NCI-H2227 (cell line): ENCODE measurements around the gene PGM2L1.
"Not testable (repeated sequence)": the region's sequence is repeated elsewhere in the genome, so short reads cannot be mapped to it uniquely, and the experiment has no call there.

Experiments
- DNase-seq: peaks from one replicate; lab custom pipeline; 2025; ENCODE audit not compliant: unreplicated experiment; lab: John Stamatoyannopoulos, UW

PGM2L1 gene

DNA sequence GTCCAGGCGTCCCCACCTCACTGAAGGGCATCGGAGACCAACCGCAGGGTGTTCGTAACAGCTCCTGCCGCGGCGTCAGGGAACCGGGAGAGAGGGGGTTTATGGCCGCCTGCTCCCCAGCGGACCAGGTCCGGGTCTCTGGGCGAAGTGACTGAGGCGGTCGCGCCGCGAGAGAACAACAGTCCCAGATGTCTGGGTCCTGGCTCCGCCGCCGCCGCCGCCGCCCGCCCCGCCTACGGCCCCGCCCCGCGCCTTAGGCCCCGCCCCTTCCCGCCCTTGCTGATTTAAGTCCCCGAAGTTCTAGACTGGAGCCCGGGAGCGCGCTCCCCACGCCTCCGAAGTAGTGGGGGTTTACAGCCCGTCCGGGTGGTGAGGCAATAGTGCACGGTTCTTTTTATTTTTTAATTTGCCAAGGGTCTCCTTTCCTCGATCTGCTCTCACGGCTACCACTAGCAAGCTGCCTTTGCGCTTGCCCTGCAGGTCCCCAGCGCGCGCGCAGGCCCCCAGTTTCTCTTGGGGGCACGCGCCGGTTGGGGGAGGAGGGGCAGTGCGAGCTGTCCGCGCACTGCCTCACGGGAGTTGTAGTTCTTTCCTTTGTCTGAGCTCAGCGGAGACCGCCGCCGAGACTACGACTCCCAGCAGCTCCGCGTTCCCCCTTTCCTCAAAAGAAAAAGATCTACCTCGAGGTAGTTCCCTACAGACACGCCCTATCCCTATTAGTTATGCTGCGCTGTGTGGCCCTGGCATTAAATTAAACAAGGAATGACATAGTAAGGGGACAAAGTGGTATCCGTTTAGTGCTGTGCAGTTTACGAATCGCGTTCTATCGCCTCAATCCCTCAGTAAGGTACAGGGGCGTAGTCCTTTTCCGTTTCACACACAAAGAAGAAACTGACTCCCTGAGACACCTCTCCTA is at the start of gene PGM2L1:
PGM2L1 (minus strand) TSS at position 190 of the 916 bp plus-strand sequence. CDS start 272 bp downstream, outside the sequence.
- peak; percentile 97 for DNase-seq

DNA sequence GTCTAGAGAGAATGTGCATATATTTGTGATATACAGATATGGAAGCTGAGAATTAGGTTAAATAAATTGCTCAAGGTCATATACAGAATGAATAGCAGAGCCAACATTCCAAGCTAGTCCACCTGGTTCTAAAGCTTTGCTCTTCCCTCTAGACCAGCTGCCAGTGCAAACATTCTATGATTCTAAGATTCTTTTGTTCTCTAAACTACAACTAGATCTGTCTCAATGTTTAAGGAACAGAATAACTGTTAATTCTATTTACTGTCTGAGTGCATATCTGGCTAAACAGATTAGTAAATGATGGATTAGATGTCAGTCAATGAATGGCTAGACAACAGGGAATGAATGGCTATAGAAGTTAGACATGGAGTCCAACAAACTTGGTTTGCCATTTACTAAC is 49.5 kb upstream of the PGM2L1 start:
- DNase-seq, result no peak

DNA sequence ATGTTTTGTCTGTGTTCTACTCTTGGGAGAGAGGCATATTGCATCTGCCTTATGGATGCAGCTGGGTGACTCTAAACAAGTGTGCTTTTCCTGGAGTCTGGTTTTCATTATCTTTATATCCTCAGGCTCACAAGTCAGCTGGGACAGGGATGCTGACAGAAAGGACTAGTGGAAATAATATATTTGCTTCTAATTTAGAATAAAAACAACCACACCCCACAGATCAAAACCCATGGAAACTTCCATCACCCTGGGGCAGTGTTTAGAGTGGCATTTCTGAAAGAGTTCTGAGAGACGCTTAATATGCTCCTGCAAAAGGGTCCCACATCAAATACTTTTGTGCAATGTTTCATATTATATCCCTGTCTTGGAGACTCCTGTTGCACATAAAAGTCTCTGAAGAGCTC is 48.3 kb upstream of the PGM2L1 start:
- DNase-seq, result no peak

DNA sequence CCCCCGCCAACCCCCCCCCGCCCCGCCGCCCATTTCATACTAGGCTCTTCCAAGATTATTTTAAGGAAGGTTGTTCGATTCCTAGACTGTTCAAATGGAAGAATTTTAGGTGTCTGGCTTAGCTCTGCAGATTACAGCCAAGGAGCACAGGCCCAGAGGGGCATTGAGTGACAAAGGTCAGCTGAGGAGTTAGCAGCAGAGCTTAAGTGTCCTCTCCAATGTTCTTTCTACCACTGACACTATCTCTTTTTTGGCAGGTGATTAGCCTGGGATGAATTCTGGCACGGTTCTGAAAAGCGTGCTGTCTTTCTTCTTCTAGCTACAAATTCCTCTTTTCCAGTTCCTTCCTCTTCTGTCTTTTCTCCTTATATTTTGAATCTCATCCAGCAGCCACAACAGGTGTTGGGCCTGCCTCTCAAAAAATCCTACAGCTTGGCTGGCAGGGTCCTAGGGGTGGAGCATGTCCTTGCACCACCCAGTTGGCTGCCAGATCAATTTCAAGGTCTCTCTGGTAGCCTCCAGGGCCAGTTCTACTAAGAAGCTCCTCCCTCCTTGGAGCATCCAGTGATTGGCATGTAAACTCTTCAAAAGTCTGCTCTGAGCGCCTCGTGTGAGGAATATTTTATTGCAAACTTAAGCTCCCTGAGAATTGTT is 46.1 kb upstream of the PGM2L1 start:
- DNase-seq, result no peak

DNA sequence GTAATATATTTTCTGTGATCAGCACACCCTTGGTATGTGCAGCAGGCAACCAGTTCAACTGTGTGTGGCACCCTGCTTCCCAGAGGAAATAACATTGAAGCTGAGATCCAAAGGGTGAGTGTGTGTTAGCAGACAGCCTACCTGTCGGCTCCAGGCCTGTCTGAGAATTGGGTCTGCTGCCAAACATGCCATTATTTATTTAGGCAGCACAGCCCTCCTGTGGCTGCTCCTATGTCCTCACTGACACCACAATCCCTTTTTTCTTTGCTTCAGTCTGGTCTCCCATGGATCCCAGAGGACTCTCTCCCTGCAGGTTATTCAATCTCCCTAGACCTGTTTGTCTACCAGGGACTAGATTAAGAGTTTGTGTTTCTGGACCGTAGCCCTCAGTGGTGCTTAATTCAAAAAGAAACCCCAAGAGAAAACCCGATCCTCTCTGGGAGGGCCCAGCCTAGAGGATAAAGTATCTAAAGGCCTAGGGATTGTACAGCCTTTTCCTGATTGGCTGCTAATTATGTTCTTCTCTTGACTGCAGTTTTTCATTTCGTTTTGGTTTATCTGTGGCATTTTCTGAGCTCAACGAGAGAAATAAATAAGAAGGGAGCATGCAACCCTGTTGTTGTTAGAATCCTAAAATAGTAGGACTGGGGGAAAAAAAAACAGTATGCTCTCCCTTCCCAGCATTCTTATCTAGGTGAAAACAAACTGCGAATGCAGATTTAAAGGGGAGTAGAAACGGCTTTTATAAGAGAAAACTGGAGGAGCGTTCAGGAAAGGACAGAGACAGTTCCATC is 45.0 kb upstream of the PGM2L1 start:
- peak; percentile 12 for DNase-seq

DNA sequence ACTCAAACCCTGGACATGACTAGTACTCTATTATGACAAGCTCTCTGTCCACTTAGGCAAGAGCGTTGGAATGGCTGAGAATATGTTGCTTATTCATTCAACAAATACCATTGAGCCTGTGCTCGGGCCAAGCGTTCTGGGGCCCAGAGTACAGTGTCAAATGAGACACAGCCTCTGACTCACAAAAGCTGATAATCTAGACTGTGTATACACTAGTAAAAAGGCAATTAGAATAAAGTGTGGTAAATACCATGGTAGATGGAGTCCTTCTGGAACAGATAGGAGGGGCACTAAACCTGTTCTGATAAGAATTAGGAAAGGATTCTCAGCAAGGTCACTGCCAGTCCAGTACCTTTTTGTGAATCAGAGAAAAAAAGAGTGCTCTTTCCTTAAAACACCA is 44.4 kb upstream of the PGM2L1 start:
- no peak for DNase-seq

DNA sequence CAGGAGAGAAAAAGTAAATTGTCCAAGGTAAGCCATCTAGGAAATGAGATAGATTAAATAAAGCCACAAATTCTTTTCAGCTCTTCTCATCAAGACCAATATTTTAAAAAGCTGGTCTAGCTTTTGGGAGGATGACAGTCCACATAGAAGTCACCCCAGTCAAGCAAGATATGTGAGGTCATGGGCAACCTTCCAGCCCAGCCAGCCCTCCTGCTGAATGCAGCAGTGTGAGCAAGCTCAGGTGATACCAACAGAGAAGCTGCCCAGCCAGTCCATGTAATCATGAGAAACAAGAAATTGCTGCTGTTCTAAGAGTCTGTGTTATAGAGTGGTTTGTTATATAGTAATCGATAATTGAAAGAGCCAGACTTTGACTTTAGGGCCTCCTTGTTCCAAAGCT is 40.4 kb upstream of the PGM2L1 start:
- no peak for DNase-seq

DNA sequence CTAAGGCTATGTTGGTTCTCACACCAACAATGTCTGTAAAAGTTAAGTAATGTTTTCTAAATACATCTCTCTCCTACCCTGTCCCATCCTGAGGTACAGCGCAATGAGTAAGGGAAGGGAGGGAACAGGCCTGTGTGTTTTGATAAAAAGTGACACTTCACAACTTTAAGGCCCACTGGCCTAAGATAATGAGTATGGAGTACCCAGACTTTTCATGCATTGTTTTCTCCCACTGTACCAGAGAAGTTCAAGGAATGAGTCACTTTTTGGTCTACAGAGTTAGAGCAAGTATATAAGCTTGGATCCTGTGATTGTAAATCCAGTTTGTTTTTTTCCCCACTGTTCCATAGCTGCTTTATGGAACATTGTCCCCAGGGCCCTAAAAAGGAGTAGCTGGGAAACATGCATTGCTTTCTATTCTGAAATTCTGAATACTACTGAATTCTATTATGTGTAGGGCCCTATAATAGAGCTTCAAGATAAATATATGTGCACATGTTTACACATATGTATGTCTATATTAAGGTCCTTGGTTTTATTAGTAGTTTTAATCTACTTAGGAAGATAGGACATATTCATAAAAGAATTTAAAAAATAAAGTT is 39.3 kb upstream of the PGM2L1 start:
- no peak for DNase-seq

DNA sequence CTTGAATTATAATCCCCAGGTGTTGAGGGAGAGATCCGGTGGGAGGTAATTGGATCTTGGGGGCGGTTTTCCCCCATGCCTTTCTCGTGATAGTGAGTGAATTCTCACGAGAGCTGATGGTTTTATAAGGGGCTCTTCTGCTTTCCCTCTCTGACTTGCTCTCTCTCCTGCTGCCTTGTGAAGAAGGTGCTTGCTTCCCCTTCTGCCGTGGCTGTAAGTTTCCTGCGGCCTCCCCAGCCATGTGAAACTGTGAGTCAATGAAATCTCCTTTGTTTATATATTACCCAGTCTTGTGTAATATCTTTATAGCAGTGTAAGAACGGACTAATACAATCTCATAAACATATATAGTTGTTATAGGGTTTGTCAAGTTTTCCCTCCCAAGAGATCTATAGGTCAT is 36.3 kb upstream of the PGM2L1 start:
- DNase-seq, result no peak

DNA sequence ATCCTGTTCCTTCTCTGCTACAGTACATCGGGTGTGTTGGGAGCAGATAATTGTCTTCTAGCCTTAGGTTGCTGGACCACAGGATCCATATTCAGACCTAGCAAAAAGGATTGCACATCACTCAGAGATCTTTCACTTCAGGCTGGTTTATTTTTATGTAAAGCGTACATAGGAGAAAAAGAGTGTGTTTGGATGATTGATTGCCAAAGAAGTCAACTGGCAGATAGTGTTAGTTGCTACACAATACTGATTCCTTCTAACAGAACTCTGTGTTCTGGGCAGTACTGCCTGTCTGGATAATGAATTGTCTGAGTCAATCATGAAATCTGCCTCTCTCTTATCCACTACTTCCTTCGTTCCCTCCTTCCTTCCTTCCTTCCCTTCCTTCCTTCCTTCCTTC is 31.0 kb upstream of the PGM2L1 start:
- DNase-seq, result no peak

DNA sequence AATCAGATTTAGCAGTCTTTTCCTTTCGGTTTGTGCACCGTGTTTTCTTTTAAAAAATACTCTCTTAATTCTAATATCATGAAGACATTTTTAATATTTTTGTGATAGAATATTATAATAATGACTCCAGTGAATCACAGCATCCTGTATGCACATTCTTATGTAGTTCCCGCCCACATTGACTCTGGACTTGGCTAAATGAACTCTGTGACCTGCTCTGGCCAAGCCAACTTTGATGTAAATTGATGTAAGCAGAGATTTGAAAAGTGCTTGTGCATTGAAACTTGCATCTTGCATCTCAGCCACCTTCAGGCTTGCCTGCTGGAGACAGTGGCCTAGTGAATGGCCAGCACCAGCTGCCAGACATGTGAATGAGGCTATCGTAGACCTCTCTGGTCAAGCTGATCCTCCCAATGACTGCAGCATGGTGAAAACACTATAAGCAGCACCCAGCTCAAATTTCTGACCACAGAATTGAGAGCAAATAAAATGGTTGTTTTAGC is 29.2 kb upstream of the PGM2L1 start:
- no peak for DNase-seq

DNA sequence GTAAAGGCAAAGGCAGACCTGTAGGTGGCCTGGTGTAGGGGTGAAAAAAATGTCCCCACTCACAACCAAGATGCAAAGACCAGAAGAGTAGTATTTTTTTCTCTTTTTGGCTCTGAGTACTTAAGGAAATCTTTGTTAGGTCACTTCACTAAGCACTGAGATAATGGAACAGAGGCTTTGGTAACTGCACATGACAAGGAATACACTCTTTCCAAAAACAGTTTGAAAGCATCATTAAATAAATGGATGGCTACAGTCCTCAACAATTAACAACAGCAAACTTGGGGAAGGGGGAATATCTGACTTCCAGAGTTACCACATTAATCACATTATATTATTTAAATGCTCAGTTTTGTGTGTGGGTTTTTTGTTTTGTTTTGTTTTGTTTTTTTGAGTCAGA is 26.9 kb upstream of the PGM2L1 start:
- no peak for DNase-seq

DNA sequence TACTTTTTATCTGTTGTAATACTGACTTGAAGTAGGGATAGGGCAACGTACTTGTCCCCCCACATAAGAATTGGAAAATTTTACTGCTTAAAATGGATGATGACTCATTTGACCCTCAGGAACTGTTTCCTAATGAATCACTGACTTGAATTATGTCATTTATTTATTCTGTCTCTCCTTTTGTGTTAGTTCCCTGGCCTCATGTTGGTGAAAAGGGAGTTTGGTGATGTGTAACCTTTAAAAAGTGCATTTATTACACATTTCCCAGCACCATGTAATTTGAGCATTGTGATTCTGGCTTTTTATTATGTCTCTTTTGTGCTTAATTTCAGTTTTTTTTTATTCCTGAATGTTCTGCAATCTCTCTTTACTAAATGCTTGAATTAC is 20.3 kb upstream of the PGM2L1 start:
- DNase-seq, result no peak

DNA sequence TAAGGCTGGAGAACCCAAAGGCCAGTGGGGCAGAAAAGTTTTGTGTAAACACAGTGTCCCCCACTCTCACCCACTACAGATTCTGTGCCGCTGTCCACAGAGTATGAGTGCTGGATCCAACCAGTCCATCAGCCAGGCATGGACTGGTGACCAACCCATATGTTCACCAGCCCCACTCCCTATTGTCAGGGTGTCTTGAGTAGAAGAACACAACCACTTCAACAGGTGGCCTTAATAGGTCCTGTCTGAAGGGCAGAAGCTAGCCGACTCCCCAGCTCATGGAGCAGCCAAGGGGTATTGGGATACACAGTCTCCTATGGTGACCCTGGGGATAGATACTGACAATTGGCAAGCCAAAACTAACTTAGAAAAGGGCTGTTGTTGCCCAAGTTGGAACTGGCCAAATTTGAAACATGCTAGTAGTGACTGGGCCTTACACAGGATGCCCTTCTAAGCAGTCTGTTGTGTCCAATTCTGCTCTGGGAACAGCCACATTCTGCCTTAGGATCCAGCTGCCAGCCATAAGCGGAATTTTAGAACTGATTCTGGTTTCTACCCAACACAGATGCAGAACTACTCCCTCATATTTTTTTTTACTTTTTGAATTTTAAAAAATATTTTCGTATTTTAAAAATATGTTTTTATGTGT is 19.8 kb upstream of the PGM2L1 start:
- no peak for DNase-seq

DNA sequence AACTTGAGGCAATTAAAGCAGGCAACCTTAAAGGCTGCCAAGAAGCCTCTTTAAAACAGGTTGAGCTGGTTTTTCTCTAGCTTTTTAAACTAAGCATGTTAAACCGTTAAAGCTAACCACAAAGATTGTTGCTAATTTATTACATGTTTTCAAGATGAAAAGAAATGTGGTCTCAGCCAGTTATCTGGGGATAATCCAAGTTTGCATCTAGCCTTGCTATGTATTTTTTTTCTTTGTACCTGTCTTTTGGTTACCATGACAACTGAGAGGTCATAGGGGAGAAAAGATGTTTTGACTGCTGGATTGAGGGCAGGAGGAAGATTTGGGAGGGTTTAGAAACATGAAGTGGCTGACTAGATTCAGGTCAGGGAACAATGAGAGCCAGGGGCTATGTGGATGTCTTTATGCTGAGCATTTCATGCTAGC is 19.2 kb upstream of the PGM2L1 start:
- peak; percentile 23 for DNase-seq

DNA sequence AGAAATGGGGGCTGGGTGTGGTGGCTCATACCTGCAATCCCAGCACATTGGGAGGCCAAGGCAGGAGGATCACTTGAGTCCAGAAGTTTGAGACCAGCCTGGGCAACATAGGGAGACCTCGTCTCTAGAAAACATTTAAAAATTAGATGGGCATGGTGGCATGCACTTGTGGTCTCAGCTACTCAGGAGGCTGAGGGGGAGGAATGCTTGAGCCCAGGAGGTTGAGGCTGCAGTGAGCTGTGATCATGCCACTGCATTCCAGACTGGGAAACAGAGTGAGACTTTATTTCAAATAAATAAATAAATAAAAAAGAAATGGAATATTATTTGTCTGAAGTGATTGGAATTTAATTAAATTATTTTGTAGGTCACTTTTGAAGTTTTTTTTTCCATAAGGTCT is 18.7 kb upstream of the PGM2L1 start:
- not testable (repeated sequence) for DNase-seq

DNA sequence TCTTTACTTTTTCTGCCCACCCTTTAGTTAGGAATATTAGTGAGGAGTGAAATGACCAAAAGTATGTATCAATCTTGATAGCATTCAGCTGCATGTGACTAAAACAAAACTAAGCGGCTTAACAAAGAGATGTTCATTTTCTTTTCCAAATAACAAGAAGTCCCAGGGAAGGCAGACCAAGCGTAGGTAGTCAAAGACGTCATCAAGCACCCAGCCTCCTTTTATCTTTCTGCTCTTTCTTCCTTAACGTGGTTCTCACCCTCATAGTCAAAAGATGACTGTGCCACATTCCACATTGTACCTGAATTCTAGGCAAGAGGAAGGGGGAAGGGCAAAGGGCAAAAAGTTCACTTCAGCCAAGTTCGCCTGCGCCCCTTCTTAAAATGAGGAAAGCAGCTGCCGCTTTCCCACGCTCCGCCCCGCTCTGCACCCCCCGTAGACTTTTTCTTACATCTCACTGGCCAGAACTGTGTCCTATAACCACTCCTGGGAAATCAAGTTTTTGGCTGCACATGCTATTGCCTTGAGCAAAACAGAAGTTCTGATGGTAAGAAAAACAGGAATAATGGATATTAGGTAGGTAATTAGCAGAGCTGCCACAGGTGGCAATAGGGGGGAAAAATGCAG is 14.6 kb upstream of the PGM2L1 start:
- no peak for DNase-seq

DNA sequence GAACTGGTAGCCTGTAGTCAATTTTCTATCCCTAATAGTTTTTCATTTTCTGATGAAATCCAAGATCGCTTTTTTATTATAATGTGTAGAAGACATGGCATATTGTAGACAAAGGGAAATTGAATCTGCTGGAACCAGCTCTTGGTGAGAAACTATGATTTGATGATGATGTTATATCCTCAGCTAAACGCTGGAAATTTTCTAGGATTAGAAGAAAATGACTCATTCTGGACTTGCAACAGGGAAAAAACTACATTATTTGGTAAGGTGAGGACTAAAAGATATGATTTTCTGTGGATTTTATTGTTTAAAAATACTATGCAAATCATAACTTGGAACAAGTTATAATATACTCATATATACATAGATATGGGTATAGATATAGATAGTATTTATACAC is 14.1 kb upstream of the PGM2L1 start:
- DNase-seq, result no peak

DNA sequence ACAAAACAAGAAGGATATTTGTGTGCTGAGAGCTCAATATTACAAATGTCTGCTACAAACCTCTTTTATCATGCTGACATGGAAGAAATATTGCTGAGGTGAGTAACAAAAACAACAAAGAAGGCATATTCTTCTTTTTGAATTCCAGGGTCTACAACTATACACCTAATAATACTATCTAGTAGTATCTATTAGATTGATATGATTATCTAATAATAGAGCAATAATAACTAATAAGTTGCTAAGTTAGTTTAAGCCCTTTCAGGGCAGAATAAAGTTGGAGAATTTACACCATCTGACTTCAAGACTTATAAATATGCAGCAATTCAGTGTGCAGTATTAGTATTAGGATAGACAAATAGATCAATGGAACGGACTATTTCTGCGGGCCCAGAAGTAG is 11.4 kb upstream of the PGM2L1 start:
- no peak for DNase-seq
